HCT116 (cell line): ENCODE data around the gene DOCK4. TPM values are rescaled to one million over a fixed set of nuclear protein-coding genes. Genes with fewer than 3 reads are reported as not detected.
A peak's percentile ranks its signal among the peaks of the same experiment; 100 is the strongest.

Experiments used
- ATAC-seq: fragments of 200-7000 bp; cut with Tn5 transposase; 2 replicates; pipeline ENCODE4 v1.9.1; 2020; ENCODE audit warnings: mild to moderate bottlenecking, moderate library complexity
- BruUV-seq: library from RNA; stranded (reverse); fragments of 400-500 nt; replicated peaks from 2 replicates; lab custom pipeline; 2021; lab: Mats Ljungman, UMichigan
- CTCF ChIA-PET: fragments of 300-600 bp; sonication (Branson Sonifier 250); formaldehyde crosslinking; loops from one replicate; lab custom pipeline; 2021; ENCODE audit warnings: antibody characterized with exemption; lab: Charles Lee
- POLR2A ChIA-PET: fragments of 300-600, 350-600 bp; sonication (Branson Sonifier 250); formaldehyde crosslinking; loops from one replicate; lab custom pipeline; 2021; ENCODE audit warnings: antibody characterized with exemption; lab: Charles Lee
- RAD21 ChIA-PET, 2 experiments: fragments of 300-600 bp; sonication (Branson Sonifier 250); formaldehyde crosslinking; loops; one replicate each; lab custom pipeline; 2023; ENCODE audit warnings: low total read pairs in 2 of 2; ENCODE audit not compliant: uncharacterized antibody in 2 of 2, unreplicated experiment in 2 of 2, low non-redundant PET in 1 of 2; lab: Charles Lee
- DNase-seq: peaks from one replicate; pipeline ENCODE4 v3.0.0-alpha.2; 2010; ENCODE audit warnings: low read depth, low spot score
- H2AFZ ChIP-seq: fragments of 200-600 bp; shearing (Covaris generic), sonication (generic); 2 replicates; pipeline ENCODE4 v1.6.1; 2017; ENCODE audit warnings: low read depth, mixed run types, mixed read lengths, antibody characterized with exemption, low read length; ENCODE audit not compliant: poor library complexity, severe bottlenecking
- H3K27ac ChIP-seq: 2 replicates; pipeline ENCODE4 v1.5.1; 2012; ENCODE audit warnings: low read depth, low read length
- H3K27me3 ChIP-seq: fragments of 200-600 bp; sonication (generic); 2 replicates; pipeline ENCODE4 v1.6.1; 2016; ENCODE audit warnings: mixed run types, low read length, mixed read lengths; ENCODE audit not compliant: insufficient read depth
- H3K36me3 ChIP-seq, 2 experiments: fragments of 200-500 bp in 1 of 2; fragments of 200-600 bp in 1 of 2; sonication (Bioruptor generic) in 1 of 2; sonication (generic) in 1 of 2; 2 replicates each; pipeline versions ENCODE4 v1.5.1 to v1.6.1; 2014 to 2016; ENCODE audit warnings: low read length in 2 of 2, inconsistent platforms in 1 of 2, mixed read lengths in 1 of 2, mixed run types in 1 of 2; ENCODE audit not compliant: insufficient read depth in 2 of 2, control insufficient read depth in 1 of 2
- H3K4me1 ChIP-seq, 2 experiments: fragments of 200-600 bp in 1 of 2; sonication (generic) in 1 of 2; 2 replicates each; pipeline versions ENCODE4 v1.5.1 to v1.6.1; 2012 to 2017; ENCODE audit warnings: low read length in 2 of 2, inconsistent platforms in 1 of 2, mild to moderate bottlenecking in 1 of 2, mixed read lengths in 1 of 2, mixed run types in 1 of 2, moderate library complexity in 1 of 2; ENCODE audit not compliant: insufficient read depth in 2 of 2, control insufficient read depth in 1 of 2
- H3K4me2 ChIP-seq: fragments of 200-600 bp; sonication (generic); 2 replicates; pipeline ENCODE4 v1.6.1; 2017; ENCODE audit warnings: mixed run types, low read length, mixed read lengths
- H3K4me3 ChIP-seq, 2 experiments: fragments of 200-600 bp in 1 of 2; sonication (generic) in 1 of 2; replicated peaks in 1 of 2; 2 replicates each; pipeline ENCODE4 v1.5.1; 2011 to 2016; ENCODE audit warnings: low read length in 2 of 2, control low read depth in 1 of 2, low read depth in 1 of 2, mild to moderate bottlenecking in 1 of 2, mixed read lengths in 1 of 2, mixed run types in 1 of 2
- H3K79me2 ChIP-seq: fragments of 200-600 bp; sonication (generic); 2 replicates; pipeline ENCODE4 v1.6.1; 2017; ENCODE audit warnings: mild to moderate bottlenecking, mixed run types, low read length, moderate library complexity, mixed read lengths; ENCODE audit not compliant: insufficient read depth
- H3K9ac ChIP-seq: fragments of 200-600 bp; sonication (generic); 2 replicates; pipeline ENCODE4 v1.6.1; 2016; ENCODE audit warnings: low read length, mixed read lengths
- H3K9me2 ChIP-seq: fragments of 200-600 bp; sonication (generic), shearing (Covaris generic); 2 replicates; pipeline ENCODE4 v1.6.1; 2017; ENCODE audit warnings: mixed run types, mild to moderate bottlenecking, moderate library complexity; ENCODE audit not compliant: insufficient read depth
- H3K9me3 ChIP-seq, 2 experiments: fragments of 200-500 bp in 1 of 2; fragments of 200-600 bp in 1 of 2; sonication (Bioruptor generic) in 1 of 2; sonication (generic) in 1 of 2; 2 replicates each; pipeline ENCODE4 v1.6.1; 2014 to 2017; ENCODE audit warnings: low read length in 2 of 2, mixed read lengths in 2 of 2, inconsistent platforms in 1 of 2, low read depth in 1 of 2, mild to moderate bottlenecking in 1 of 2, mixed run types in 1 of 2, moderate library complexity in 1 of 2; ENCODE audit not compliant: control insufficient read depth in 1 of 2, insufficient read depth in 1 of 2
- H4K20me1 ChIP-seq: fragments of 200-600 bp; sonication (generic), shearing (Covaris generic); 2 replicates; pipeline ENCODE4 v1.6.1; 2017; ENCODE audit warnings: mixed run types, mild to moderate bottlenecking, moderate library complexity; ENCODE audit not compliant: insufficient read depth
- CEBPB ChIP-seq: IDR thresholded peaks from 2 replicates; pipeline ENCODE4 v1.6.1; 2012; ENCODE audit warnings: low read depth
- POLR2A ChIP-seq: IDR thresholded peaks from 2 replicates; pipeline ENCODE4 v1.7.0; 2011; ENCODE audit warnings: borderline replicate concordance; ENCODE audit not compliant: insufficient read depth, insufficient read length; ENCODE audit errors: extremely low read depth
- RAD21 ChIP-seq: IDR thresholded peaks from 2 replicates; pipeline ENCODE4 v1.6.1; 2012; ENCODE audit warnings: low read depth, mild to moderate bottlenecking
- SIN3A ChIP-seq: IDR thresholded peaks from 2 replicates; pipeline ENCODE4 v1.6.1; 2012; ENCODE audit warnings: low read depth
- YY1 ChIP-seq: IDR thresholded peaks from 2 replicates; pipeline ENCODE4 v1.6.1; 2011; ENCODE audit warnings: low read length, low read depth, moderate library complexity, mild to moderate bottlenecking; ENCODE audit not compliant: insufficient replicate concordance; ENCODE audit errors: extremely low read depth
- intact Hi-C: fragments of 100-400 bp; cut with micrococcal nuclease; formaldehyde crosslinking; loops from 2 replicates; pipeline ENCODE4 v1.10.0; 2022
- total RNA-seq: library from RNA; stranded (reverse); gene quantifications from one replicate; pipeline ENCODE4 v1.2.1, GENCODE V29; 2021; ENCODE audit not compliant: unreplicated experiment
- TF ChIP-seq, protein P1 (sequence below): IDR thresholded peaks from 2 replicates; pipeline ENCODE4 v1.6.1; 2012
- TF ChIP-seq, protein P2 (sequence below), 3 experiments: fragments of 200-600 bp in 1 of 3; sonication (generic) in 1 of 3; IDR thresholded peaks in 2 of 3; conservative IDR thresholded peaks in 1 of 3; 2 replicates each; pipeline ENCODE4 v1.5.1; 2012 to 2017; ENCODE audit warnings: low read depth in 2 of 3, low read length in 2 of 3, antibody characterized with exemption in 1 of 3, borderline replicate concordance in 1 of 3, control low read depth in 1 of 3, mild to moderate bottlenecking in 1 of 3, mixed read lengths in 1 of 3, mixed run types in 1 of 3, moderate library complexity in 1 of 3; ENCODE audit not compliant: insufficient read depth in 1 of 3
- TF ChIP-seq, protein P3 (sequence below): IDR thresholded peaks from 2 replicates; pipeline ENCODE4 v1.6.1; 2012; ENCODE audit warnings: low read depth

The DOCK4 gene
- total RNA-seq, 1 experiment from 2014 or later = 2.2 TPM

DNA sequence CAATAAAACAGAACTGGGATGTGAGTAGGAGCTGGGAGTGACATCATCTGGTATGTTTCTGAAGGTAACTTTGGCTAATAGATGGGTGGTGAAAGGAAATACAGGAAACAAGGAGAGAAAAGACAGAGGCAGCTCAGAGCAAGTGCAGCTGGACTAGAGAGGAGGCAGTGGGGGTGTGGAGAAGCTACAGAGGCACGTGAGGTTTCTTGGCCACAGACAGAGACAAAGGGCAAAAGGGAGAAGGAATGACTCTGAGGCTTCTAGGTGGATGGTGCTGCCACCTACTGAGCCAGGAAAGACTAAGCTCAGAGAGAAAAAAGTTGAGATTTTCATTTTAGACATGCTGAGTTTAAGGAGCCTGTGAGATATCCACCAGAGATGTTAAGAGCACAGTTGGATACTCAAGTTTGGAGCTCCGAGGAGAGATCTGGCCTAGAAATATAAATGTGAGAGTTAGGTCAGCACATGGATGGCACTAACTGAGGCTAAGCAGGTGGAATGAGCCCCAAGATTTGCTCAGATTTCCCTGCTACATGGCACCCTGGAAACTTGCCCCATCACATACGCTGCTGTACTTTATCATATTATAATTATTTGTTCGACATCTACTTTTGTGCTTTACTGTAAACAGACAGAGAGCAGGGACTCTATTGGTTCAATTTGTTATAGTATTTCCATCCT, 350.9 kb downstream of the DOCK4 start:
- no peaks in the 10 kb centered on the region for H3K9me2 ChIP-seq
- no peaks in the 10 kb centered on the region for H3K27me3 ChIP-seq
- H3K9me3 ChIP-seq = no peaks in the 10 kb centered on the region; a peak in 1 of 4 replicates
- H3K4me1 ChIP-seq = no peaks in the 10 kb centered on the region
- no peak overlapping the region for H3K4me2 ChIP-seq
- no peak overlapping the region for H3K4me3 ChIP-seq
- no peak overlapping the region for H3K27ac ChIP-seq
- ChIA-PET POLR2A (no interaction called here), RAD21 (interaction anchor here (1.1 to 1.2 kb wide), 3 partner anchors 92 to 113 kb away, joined by 3 to 4 read pairs (median 3); no protein-coding TSS in a partner anchor), CTCF (interaction anchor here (0.7 to 5.8 kb wide), 13 partner anchors 8 to 1086 kb away, joined by 3 to 40 read pairs (median 4); no protein-coding TSS in a partner anchor)
- ATAC-seq (peak; percentile 96), DNase-seq (peak; percentile 38)
- no TSS peak for BruUV-seq
- H3K36me3 ChIP-seq = no peaks in the 10 kb centered on the region
- no peak overlapping the region for H3K9ac ChIP-seq
- TF ChIP-seq, protein P1, sequence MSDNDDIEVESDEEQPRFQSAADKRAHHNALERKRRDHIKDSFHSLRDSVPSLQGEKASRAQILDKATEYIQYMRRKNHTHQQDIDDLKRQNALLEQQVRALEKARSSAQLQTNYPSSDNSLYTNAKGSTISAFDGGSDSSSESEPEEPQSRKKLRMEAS = no peak
- TF ChIP-seq YY1 (no peak), SIN3A (no peak), POLR2A (no peak), RAD21 (peak; percentile 57), CEBPB (no peak)
- TF ChIP-seq, protein P2, sequence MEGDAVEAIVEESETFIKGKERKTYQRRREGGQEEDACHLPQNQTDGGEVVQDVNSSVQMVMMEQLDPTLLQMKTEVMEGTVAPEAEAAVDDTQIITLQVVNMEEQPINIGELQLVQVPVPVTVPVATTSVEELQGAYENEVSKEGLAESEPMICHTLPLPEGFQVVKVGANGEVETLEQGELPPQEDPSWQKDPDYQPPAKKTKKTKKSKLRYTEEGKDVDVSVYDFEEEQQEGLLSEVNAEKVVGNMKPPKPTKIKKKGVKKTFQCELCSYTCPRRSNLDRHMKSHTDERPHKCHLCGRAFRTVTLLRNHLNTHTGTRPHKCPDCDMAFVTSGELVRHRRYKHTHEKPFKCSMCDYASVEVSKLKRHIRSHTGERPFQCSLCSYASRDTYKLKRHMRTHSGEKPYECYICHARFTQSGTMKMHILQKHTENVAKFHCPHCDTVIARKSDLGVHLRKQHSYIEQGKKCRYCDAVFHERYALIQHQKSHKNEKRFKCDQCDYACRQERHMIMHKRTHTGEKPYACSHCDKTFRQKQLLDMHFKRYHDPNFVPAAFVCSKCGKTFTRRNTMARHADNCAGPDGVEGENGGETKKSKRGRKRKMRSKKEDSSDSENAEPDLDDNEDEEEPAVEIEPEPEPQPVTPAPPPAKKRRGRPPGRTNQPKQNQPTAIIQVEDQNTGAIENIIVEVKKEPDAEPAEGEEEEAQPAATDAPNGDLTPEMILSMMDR (IDR thresholded peaks at IDR 0.05 in 2 of 3, conservative IDR thresholded peaks at IDR 0.05 in 1 of 3; ENCODE audit: borderline replicate concordance in 1 of 3, insufficient read depth in 1 of 3, low read depth in 2 of 3, low read length in 2 of 3) = peak; percentile 46 to 70 (median 63); a peak in 5 of 6 replicates
- TF ChIP-seq, protein P3, sequence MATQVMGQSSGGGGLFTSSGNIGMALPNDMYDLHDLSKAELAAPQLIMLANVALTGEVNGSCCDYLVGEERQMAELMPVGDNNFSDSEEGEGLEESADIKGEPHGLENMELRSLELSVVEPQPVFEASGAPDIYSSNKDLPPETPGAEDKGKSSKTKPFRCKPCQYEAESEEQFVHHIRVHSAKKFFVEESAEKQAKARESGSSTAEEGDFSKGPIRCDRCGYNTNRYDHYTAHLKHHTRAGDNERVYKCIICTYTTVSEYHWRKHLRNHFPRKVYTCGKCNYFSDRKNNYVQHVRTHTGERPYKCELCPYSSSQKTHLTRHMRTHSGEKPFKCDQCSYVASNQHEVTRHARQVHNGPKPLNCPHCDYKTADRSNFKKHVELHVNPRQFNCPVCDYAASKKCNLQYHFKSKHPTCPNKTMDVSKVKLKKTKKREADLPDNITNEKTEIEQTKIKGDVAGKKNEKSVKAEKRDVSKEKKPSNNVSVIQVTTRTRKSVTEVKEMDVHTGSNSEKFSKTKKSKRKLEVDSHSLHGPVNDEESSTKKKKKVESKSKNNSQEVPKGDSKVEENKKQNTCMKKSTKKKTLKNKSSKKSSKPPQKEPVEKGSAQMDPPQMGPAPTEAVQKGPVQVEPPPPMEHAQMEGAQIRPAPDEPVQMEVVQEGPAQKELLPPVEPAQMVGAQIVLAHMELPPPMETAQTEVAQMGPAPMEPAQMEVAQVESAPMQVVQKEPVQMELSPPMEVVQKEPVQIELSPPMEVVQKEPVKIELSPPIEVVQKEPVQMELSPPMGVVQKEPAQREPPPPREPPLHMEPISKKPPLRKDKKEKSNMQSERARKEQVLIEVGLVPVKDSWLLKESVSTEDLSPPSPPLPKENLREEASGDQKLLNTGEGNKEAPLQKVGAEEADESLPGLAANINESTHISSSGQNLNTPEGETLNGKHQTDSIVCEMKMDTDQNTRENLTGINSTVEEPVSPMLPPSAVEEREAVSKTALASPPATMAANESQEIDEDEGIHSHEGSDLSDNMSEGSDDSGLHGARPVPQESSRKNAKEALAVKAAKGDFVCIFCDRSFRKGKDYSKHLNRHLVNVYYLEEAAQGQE = no peak
- no peaks in the 10 kb centered on the region for H4K20me1 ChIP-seq
- no peak overlapping the region for H2AFZ ChIP-seq
- intact Hi-C loops = loop anchor here (1.0 to 5.0 kb wide), 4 partner anchors 92 to 642 kb away; no protein-coding TSS in a partner anchor
- no peaks in the 10 kb centered on the region for H3K79me2 ChIP-seq
